HepG2 (cell line): ENCODE measurements around the gene CDKL5. TPM values are rescaled to one million over a fixed set of nuclear protein-coding genes. Genes with fewer than 3 reads are reported as not detected.

ENCODE experiments used
- ARID5B ChIP-seq: IDR thresholded peaks from 2 replicates; pipeline ENCODE4 v1.4.0; 2020; ENCODE audit warnings: mild to moderate bottlenecking, missing genetic modification reagents
- ERF ChIP-seq: IDR thresholded peaks from 2 replicates; pipeline ENCODE4 v1.6.1; 2018; ENCODE audit warnings: missing biosample characterization, missing genetic modification reagents
- FOXC1 ChIP-seq: sonication (generic); formaldehyde crosslinking; IDR thresholded peaks from 2 replicates; pipeline ENCODE4 v1.8.0; 2022; ENCODE audit warnings: mild to moderate bottlenecking, missing genetic modification reagents, borderline replicate concordance
- KDM1A ChIP-seq: IDR thresholded peaks from 2 replicates; pipeline ENCODE4 v1.6.1; 2016; ENCODE audit warnings: missing compliant biosample characterization
- LRRFIP1 ChIP-seq: sonication (generic); formaldehyde crosslinking; conservative IDR thresholded peaks from 2 replicates; pipeline ENCODE4 v1.4.0; 2020; ENCODE audit warnings: missing genetic modification reagents
- NONO ChIP-seq, 2 experiments: fragments of 450-650 bp in 1 of 2; sonication (generic) in 1 of 2; formaldehyde crosslinking in 1 of 2; IDR thresholded peaks in 1 of 2; conservative IDR thresholded peaks in 1 of 2; 2 replicates each; pipeline versions ENCODE4 v1.6.1 to v1.8.0; 2017 to 2022; ENCODE audit warnings: mild to moderate bottlenecking in 1 of 2, missing genetic modification reagents in 1 of 2, moderate library complexity in 1 of 2
- POLR2AphosphoS2 ChIP-seq: IDR thresholded peaks from 2 replicates; pipeline ENCODE4 v1.6.1; 2011; ENCODE audit warnings: low read depth, low read length, improper control_type of control experiment
- RAD21 ChIP-seq: fragments of 450-650 bp; formaldehyde crosslinking; IDR thresholded peaks from 2 replicates; pipeline ENCODE4 v1.5.0; 2020; ENCODE audit warnings: mild to moderate bottlenecking
- RBM39 ChIP-seq: fragments of 200-400 bp; formaldehyde crosslinking; IDR thresholded peaks from one replicate; pipeline ENCODE4 v1.6.1; 2018; ENCODE audit warnings: antibody characterized with exemption, mild to moderate bottlenecking, low read depth, low read length; ENCODE audit not compliant: poor library complexity, severe bottlenecking
- RCOR2 ChIP-seq: IDR thresholded peaks from 2 replicates; pipeline ENCODE4 v1.6.1; 2016; ENCODE audit warnings: missing biosample characterization, missing genetic modification reagents
- RXRB ChIP-seq: IDR thresholded peaks from 2 replicates; pipeline ENCODE4 v1.6.1; 2016; ENCODE audit warnings: borderline replicate concordance, missing genetic modification reagents, missing compliant biosample characterization
- SP1 ChIP-seq, 2 experiments: fragments of 450-650 bp in 1 of 2; sonication (generic) in 1 of 2; formaldehyde crosslinking in 1 of 2; IDR thresholded peaks; 2 replicates each; pipeline versions ENCODE4 v1.4.0 to v1.6.1; 2016 to 2020; ENCODE audit warnings: missing genetic modification reagents in 1 of 2
- TAF1 ChIP-seq: sonication (generic); formaldehyde crosslinking; IDR thresholded peaks from 2 replicates; pipeline ENCODE4 v1.4.0; 2020; ENCODE audit warnings: missing genetic modification reagents
- THAP11 ChIP-seq: IDR thresholded peaks from 2 replicates; pipeline ENCODE4 v1.6.1; 2016; ENCODE audit warnings: missing biosample characterization, missing genetic modification reagents
- YEATS2 ChIP-seq: sonication (generic); formaldehyde crosslinking; IDR thresholded peaks from 2 replicates; pipeline ENCODE4 v1.4.0; 2020; ENCODE audit warnings: missing genetic modification reagents, borderline replicate concordance
- ZBTB25 ChIP-seq: IDR thresholded peaks from 2 replicates; pipeline ENCODE4 v1.6.1; 2018; ENCODE audit warnings: missing genetic modification reagents
- ZFP1 ChIP-seq: IDR thresholded peaks from 2 replicates; pipeline ENCODE4 v1.6.1; 2016
- ZNF331 ChIP-seq: sonication (generic); formaldehyde crosslinking; IDR thresholded peaks from 2 replicates; pipeline ENCODE4 v1.4.0; 2020; ENCODE audit warnings: missing genetic modification reagents
- ZNF501 ChIP-seq: sonication (generic); formaldehyde crosslinking; IDR thresholded peaks from 2 replicates; pipeline ENCODE4 v1.5.1; 2020; ENCODE audit warnings: mild to moderate bottlenecking, moderate library complexity, missing genetic modification reagents
- ZNF563 ChIP-seq: sonication (generic); formaldehyde crosslinking; IDR thresholded peaks from 2 replicates; pipeline ENCODE4 v1.8.0; 2022; ENCODE audit warnings: mild to moderate bottlenecking, moderate library complexity, missing genetic modification reagents
- ZNF713 ChIP-seq: sonication (generic); formaldehyde crosslinking; IDR thresholded peaks from 2 replicates; pipeline ENCODE4 v1.4.0; 2020; ENCODE audit warnings: mild to moderate bottlenecking, missing genetic modification reagents
- polyA plus RNA-seq, 8 experiments: library from polyadenylated mRNA; depleted of rRNA in 3 of 8; stranded (reverse) in 7 of 8; unstranded in 1 of 8; fragments of >200 nt; fragmentation: Illumina TruSeq in 4 of 8; extraction: Trizol in 4 of 8; gene quantifications; 2 replicates each; pipeline versions ENCODE4 v1.2.1 to v1.2.3, GENCODE V29; 2011 to 2016; ENCODE audit warnings: low read depth in 4 of 8, missing spikeins in 1 of 8, mixed read lengths in 1 of 8; ENCODE audit not compliant: insufficient read depth in 1 of 8
- total RNA-seq, 5 experiments: library from RNA; depleted of rRNA; stranded (reverse); fragments of >200 nt; fragmentation: Illumina TruSeq; extraction: Trizol; gene quantifications; 2 replicates each; pipeline ENCODE4 v1.2.3, GENCODE V29; 2016; ENCODE audit warnings: low read depth in 1 of 5

The CDKL5 gene
- total and polyA plus RNA-seq, 2 of the 13 experiments (the other 11 are each of a cell fraction or from before 2014, with no cell fraction given): 2.8 to 7.0 TPM

GRCh38 chrX:18674788-18675735, 249.7 kb downstream of the CDKL5 start (continued):
- TF ChIP-seq NONO (IDR thresholded peaks at IDR 0.05): no peak
- TF ChIP-seq NONO (CRISPR knock-in tag; conservative IDR thresholded peaks at IDR 0.05): 0 out of 2 replicates have a peak, but pooled peaks have one; percentile 22
- TF ChIP-seq RBM39: peak; percentile 77
- no peak for TF ChIP-seq ERF
- 0 out of 2 replicates have a peak, but pooled peaks have one; percentile 7 for TF ChIP-seq ARID5B (CRISPR knock-in tag)
- no peak for TF ChIP-seq POLR2AphosphoS2
- no peak for TF ChIP-seq YEATS2
- TF ChIP-seq ZBTB25: 0 out of 2 replicates have a peak, but pooled peaks have one; percentile 35
- TF ChIP-seq ZNF331 (CRISPR knock-in tag): peak; percentile 56
- 0 out of 2 replicates have a peak, but pooled peaks have one; percentile 17 for TF ChIP-seq RAD21
- TF ChIP-seq TAF1 (CRISPR knock-in tag): peak; percentile 22; the same call in 1 of the 2 replicates
- 0 out of 2 replicates have a peak, but pooled peaks have one; percentile 15 for TF ChIP-seq RCOR2 (CRISPR knock-in tag)
- peak; percentile 45; the same call in 1 of the 2 replicates for TF ChIP-seq RXRB (CRISPR knock-in tag)
- no peak for TF ChIP-seq LRRFIP1
- TF ChIP-seq ZNF713: no peak
- 0 out of 2 replicates have a peak, but pooled peaks have one; percentile 41 for TF ChIP-seq ZFP1
- TF ChIP-seq ZNF563 (CRISPR knock-in tag): 0 out of 2 replicates have a peak, but pooled peaks have one; percentile 19
- TF ChIP-seq KDM1A (CRISPR knock-in tag): 0 out of 2 replicates have a peak, but pooled peaks have one; percentile 26
- TF ChIP-seq SP1 (IDR thresholded peaks at IDR 0.05): no peak
- TF ChIP-seq SP1 (CRISPR knock-in tag; IDR thresholded peaks at IDR 0.05): 0 out of 2 replicates have a peak, but pooled peaks have one; percentile 31
- no peak for TF ChIP-seq FOXC1 (CRISPR knock-in tag)
- TF ChIP-seq ZNF501 (CRISPR knock-in tag): 0 out of 2 replicates have a peak, but pooled peaks have one; percentile 41
- peak; percentile 51; the same call in 1 of the 2 replicates for TF ChIP-seq THAP11 (CRISPR knock-in tag)
